Effector CD8-positive, alpha-beta T cell (primary cell): Measurements from ENCODE around the gene AMT.
A peak's percentile ranks its signal among the peaks of the same experiment; 100 is the strongest.
"Not testable (repeated sequence)": the region's sequence is repeated elsewhere in the genome, so short reads cannot be mapped to it uniquely, and the experiment has no call there.

Experiments
- DNase-seq: peaks from one replicate; lab custom pipeline; 2025; lab: John Stamatoyannopoulos, UW

Gene AMT

DNA sequence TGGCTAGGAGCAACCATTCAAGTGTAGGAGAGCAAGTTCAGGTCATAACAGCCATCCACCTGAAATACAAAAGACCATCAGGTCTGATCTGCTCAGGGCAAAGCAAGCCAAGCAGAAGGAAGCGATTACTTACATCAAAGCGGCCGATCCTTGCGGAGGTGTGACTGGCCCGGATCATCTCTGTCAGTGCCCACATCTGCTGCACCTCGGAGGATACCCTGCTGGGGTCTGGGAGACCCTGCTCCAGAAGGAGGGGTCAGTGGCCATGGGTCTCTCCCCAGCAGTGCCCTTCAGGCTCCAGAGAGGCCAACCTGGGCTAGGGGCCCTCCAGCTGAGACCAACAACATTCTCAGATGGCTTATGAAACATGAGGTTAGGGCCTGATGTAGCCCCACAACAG, 2.5 kb upstream of the AMT start:
- no peak for DNase-seq

DNA sequence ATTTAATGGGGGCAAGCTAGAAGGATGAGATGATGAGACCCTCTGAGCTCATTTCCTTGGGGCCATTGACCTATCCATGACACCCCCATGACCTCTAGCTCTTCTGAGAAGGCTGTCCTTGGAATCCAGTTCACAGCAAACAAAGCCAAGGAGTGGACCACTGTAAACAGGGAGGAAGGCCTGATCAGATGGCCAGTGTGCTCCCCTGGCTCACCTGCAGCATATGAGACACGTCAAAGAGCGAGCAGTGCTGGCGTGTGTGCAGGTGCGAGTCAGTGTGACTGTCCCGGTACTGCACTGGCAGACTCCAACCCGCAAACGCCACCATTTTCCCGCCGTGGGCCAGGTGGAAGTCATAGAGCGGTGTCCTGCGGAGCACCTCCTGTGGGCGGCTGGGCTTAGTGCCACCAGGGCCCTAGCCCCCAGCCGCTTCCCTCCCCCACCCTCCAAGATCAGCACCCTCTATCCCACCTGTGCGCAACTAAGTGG, 339 bp downstream of the AMT start:
- DNase-seq: no peak

DNA sequence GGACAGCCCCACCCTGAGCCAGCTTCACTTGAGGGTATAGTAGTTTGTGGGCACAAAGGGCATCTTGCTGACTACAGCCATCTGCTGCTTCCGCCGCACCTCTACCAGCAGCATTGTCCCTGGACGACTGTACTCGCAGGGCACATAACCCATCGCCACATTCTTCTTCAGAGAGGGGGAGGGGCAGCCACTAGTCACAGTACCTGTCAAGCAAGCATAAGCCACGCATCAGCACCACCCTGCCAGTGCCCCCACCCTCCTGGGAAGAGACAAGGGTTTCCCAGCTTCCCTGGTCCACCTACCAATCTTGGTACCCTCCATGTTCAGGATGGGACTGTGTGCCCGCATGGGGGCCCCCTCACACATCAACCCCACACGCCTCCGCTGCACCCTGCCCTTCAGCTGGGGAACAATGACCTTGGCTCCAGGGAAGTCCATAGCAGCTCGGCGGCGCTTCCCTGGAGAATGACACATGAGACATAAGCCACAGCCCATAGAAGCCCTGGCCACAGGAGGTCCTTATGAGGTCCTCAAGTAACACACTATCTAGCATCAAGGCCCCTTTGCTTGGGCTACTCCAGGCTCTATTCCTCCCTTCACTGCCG, 4.7 kb downstream of the AMT start:
- DNase-seq: no peak

DNA sequence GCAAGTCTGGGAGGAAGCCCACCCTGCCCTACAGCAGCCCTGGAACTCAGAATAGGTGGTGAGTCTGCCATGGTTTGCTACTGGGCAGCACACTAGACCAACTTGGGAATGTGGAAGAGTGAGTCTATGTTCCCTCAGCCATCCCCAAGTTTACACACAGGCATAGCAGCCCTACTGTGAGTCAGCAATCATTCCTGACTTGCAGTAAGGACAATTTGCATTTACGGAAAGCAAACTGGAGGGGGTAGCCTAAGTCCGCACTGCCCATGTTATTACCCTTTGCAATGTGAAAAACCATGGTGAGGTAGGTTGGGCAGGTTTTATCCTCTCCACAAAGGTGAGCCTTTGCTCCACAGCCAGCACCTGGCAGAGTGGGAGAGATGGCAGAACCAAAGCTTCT, 5.4 kb downstream of the AMT start:
- no peak for DNase-seq

DNA sequence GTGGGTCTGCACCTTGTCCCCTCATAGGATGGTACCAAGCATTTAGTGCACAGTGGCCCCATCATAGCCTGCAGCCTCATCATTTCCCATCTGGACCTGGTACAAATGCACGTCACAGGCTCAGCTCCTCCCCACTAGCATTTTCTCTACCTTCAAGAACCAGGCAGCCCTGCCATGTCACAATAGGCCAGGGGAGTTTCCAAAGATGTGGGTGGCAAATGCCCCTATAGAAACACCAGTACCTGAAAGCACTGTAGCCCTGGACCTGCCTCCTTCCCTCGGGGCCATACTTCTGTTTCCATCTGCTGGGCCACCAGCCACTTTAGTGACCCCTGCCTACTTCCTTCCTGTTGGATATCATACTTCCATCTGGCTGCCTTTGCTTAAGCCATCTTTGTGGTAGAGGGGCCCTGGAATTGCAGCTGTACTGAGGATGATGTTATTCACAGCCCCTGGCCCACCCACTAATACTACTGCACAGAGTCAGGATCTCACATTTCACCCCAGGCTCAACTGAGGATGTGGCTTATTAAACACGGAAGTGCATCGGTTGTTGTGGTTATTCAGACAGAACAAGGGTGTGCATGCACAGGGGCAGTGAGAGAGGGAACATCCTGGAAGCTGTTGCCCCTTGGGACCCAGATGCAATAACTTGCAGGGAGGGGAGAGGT, 6.2 kb downstream of the AMT start:
- DNase-seq: peak; percentile 57

DNA sequence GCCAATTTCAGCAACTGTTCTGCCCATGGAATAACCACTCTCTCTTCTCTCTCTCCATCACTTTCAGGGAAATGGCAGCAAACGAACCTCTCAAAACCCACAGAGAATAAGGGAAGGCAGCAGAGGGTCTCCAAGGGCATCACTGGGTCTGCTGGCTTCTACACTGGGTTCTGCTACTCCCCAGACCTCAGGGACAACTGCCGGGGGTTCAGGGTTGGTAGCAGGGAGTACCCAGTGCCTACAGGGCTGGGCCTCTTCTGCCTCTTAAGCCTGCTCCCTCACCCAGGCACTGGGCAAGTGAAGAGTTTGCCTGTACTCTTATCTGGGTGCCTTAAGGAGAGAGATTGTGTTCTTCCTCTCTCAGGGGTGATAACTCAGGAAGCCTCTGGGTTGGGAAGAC, 7.5 kb downstream of the AMT start:
- no peak for DNase-seq

DNA sequence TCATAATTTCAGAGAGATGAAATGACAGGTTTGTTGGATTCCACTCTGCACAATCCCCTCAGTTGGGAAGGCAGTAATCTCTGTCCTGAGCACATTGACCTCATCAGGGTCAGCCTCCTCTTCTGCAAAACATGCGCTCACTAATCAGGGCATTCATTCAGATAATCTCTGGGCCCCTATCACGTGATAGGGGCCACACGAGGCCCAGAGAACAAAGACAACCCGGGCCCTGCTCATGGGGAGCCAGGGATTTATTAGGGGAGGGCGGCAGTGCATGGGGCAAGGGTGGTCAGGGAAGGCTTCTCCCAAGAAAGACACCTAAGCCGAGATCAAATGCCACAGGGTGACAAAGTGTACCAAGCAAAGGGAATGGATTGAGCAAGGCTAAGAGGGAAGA, 8.9 kb downstream of the AMT start:
- no peak for DNase-seq

DNA sequence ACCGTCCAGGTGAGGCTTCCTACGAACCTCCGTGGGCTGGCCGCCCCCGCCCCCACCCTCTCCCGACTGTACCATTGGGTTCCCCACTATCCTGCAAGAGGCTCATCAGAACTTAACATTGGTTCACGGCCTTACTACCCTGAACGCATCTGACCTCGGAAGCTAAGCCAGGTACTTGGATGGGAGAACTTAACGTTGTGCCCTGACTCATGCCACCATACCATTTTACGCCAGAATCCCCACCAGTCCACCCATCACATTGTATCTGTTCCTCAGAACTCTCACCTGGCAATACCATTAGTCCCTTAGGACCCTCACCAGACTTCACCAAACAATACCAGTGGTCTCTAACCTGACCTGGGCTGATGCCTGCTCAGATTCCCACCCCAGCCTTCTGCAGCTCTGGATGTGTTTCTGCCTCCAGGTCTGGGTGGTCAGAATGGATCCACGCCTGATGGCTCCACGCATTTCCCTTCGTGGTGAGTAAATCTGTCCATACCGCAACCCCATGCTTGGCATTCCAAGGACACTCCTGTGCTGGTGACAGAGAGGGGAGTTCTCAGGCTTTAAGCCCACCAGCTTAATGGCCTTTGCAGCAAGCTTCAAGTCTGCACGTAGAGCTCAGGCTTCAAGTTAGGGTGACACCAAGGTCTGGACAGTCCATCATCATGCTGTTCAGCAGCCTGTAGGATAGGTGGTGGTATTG, 9.5 kb downstream of the AMT start:
- no peak for DNase-seq

DNA sequence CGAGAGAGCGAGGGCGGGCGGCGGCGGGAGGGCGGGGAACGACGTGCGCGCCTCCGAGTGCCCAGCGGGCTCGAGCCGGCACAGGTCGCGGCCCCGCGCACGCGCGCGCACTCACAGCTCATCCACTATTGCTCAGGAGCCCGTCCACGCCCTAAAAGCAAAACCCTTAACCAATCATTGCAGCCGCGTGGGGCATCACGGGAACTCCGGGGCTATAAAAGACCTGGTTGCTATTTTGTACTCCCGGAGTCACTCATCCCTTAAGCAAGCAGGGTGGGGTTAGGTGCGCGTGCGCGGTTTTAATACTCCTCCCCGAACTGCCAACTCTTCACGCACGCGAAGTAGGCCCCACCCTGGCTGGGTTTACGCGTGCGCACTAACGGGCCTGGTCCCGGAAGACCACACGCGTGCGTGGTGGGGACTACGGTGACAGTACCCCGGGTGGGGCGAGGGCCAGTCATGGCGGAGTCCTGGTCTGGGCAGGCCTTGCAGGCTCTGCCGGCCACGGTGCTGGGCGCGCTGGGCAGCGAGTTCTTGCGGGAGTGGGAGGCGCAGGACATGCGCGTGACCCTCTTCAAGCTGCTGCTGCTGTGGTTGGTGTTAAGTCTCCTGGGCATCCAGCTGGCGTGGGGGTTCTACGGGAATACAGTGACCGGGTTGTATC, 10.2 kb downstream of the AMT start, which contains the start of the genes RHOA and TCTA:
RHOA (minus strand) TSS at position 9 of the 664 bp plus-strand sequence. CDS start 36,387 bp downstream, outside the sequence.
TCTA (plus strand) TSS at position 456 of the 664 bp plus-strand sequence; CDS start at position 460, 4 bp downstream.
- DNase-seq: peak; percentile 99

DNA sequence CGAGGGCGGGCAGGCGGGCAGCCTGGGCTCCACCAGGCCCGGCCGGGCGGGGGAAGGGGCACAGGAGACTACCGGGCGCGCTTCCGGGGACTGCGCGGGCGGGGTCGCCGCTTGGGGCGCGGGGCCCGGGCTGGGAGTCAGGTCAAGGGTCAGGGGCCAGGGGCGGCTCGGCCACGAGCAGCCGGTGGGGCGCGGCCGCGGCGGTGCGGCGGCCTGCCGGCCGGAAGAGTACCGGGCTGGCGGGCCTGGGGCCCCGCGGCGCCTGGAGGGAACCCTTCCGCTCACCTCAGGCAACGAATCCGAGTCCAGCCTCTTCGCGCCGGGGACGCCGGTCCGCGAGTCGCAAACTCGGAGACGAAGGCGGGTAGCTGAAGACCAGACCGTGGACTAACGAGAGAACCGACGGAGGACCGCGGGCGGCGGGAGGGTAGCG, 10.7 kb downstream of the AMT start:
- DNase-seq: peak; percentile 34

DNA sequence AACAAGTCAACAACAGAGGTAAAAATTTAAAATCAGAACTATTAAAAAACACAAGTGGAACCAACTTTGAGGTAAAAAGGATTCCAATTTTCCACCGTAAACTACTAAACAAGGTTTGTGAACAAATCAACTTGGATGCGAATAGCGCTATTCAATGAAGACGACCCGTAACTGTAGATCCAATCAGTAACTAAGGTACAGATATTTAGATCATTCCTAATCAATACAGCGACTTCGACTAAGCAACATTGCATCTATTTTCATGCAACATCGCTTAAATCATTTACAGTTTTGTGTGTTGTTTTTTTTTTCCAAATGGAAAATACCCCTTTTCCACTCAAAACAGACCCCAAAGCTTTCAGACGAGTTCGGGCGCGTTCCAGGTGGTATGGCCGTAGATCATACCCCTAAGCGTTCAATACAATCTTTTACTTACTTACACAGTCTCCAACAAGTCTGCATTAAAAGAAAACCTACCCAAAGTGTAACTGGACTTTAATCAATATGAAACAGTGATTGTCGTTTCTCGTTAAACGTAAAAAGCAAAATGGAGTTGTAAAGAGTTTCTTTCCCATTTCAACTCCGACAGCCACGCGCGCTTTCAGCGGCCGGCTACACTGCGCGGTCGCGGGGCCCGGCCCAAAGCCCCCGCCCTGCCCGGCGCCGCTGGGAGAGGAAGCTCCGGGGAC, 11.3 kb downstream of the AMT start:
- no peak for DNase-seq

DNA sequence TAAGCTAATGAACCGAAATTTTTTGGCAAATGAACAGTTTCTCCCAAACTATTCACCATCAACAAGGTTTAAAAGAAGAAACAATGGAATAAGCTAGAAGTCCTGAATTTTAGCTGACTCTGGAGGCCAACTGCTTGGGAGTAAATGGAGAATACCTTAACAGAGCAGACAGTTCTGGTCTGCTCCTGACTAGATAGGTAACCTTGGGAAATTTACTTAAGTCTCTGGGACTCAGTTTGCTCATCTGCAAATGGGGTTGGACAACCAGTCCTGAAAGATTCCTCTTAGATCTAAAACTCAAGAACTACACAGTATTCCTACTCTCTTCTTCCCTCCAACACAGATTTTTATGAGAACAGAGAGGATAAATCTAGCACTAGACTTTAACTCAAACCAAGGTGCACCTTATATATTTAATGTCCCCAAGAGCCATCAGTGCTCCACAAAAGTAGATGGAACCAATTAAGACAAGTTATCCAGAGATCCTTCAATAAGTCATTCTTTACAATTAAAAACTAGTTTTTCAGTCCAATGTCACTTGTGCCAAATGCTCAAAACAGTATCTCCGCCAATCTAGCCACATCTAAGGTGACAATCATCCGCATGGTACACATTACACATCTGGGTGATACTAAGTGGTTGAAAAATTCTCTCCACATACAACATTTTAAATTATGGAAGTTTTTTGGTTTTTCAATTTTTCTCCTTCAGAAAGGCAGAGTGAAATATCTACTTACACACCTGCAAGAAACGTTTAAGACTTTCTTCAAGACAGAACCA, 12.0 kb downstream of the AMT start:
- no peak for DNase-seq

DNA sequence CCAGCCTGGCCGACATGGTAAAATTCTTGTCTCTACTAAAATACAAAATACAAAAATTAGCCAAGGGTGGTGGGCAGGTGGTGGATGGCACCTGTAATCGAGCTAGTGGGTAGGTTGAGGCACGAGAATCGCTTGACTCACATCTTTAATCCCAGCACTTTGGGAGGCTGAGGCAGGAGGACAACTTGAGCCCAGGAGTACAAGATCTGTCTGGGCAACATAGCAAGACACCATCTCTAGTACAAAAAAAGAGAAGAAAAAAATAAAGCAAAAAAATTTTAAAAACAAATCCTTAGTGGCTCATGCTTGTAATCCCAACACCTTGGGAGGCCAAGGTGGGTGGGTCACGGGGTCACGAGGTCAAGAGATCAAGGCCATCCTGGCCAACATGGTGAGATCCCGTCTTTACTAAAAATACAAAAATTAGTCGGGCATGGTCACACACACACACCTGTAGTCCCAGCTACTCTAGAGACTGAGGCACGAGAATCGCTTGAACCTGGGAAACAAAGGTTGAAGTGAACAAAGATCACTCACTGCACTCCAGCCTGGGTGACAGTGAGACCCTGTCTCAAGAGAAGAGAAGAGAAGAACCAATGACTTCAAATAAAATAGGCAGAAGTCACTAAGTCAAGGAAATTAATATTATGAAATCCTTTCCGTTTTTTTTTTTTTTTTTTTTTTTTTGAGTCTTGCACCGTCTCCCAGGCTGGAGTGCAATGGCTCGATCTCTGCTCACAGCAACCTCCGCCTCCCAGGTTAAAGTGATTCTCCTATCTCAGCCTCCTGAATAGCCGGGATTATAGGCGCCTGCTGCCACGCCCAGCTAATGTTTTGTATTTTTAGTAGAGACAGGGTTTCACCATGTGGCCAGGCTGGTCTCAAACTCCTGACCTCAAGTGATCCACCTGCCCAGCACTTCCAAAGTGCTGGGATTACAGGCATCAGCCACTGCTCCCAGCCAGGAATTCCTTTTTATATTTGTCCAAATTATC, 15.4 kb downstream of the AMT start:
- no peak for DNase-seq

DNA sequence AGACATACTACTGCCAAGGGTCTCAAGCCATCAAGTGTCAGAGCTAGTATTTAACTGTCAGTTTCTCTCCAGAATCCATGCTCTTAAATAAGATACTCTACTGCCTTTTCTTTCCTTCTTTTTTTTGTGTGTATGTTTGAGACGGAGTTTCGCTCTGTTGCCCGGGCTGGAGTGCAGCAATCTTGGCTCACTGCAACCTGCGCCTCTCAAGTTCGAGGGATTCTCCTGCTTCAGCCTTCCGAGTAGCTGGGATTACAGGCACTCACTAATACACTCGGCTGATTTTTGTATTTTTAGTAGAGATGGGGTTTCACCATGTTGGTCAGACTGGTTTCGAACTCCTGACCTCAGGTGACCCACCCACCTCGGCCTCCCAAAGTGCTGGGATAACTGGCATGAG, 16.7 kb downstream of the AMT start:
- DNase-seq: not testable (repeated sequence)

DNA sequence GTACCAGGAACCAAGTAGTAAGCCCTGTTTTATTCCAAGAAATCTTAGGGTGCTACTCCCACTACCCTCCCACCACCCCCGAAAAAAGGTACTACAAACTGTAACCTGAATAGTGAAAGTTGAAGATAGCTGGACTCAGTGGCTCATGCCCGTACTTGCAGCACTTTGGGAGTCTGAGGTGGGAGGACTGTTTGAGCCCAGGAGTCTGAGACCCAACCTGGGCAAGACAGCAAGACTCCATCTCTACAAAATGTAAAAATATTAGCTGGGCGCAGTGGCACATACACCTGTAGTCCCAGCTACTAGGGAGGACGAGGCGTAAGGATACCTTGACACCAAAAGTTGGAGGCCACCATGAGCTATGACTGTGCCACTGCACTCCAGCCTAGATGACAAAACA, 18.4 kb downstream of the AMT start:
- DNase-seq: no peak

DNA sequence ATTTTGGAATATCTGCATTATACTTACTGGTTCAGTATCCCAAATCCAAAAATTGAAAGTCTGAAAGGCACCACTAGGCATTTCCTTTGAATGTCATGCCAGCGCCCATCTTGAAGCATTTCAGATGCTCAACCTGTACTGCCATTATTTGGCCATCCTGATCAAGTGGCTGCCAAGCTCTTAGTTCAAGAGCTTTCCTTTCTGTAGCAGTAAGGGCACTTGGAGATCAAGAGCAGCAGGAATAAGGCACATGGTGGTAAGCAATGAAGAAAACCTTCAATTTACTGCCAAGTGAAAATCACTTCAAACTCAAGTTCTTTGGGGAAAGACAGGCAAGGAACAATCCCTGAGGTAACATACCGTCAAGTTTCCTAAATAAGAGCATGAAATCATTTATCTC, 20.5 kb downstream of the AMT start:
- no peak for DNase-seq

DNA sequence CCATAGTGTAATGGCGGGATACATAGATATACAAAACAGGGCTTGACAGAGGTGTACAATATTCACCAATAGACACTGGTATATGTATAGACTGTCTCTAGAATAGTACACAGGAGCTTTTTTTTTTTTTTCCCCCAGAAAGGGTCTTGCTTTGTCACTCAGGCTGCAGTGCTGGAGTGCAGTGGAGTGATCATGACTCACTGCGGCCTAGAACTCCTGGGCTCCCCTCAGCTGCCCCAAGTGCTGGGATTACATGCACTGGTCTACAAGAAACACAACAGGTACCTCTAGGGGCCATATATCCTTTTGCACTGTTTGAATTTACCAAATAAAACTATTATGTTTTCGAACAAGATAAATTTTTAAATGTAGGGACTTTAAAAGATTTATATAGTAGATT, 22.8 kb downstream of the AMT start:
- DNase-seq: no peak

DNA sequence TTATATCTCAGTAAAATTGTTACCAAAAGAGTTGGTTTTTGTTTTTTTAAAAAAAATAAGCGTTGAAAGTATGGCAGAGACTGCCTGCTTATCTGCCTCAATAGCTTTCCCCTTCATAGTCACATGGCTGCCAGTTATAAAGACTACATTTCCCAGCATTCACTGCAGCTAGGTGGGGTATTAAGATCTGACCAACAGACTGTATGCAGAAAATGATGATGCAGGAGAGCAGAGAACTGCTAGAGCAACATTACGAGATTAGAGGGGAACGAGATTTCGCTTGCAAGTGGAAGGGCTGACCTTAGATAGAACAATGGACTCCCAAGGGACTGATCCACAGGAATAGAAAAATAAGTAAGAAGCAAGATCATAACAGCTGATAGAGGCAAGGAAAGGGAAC, 24.8 kb downstream of the AMT start:
- DNase-seq: no peak

DNA sequence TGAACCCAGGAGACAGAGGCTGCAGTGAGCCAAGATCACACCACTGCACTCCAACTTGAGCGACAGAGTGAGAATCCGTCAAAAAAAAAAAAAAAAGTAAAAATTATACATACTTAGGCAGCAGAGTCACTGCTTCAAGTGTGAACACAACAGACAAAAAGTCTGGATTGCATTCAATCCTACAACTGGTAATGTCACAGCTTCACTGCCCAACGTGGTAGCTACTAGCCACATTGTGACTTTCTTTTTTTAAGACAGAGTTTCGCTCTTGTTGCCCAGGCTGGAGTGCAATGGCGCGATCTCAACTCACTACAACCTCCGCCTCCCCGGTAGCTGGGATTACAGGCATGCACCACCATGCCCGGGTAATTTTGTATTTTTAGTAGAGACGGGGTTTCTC, 31.0 kb downstream of the AMT start:
- DNase-seq: not testable (repeated sequence)

DNA sequence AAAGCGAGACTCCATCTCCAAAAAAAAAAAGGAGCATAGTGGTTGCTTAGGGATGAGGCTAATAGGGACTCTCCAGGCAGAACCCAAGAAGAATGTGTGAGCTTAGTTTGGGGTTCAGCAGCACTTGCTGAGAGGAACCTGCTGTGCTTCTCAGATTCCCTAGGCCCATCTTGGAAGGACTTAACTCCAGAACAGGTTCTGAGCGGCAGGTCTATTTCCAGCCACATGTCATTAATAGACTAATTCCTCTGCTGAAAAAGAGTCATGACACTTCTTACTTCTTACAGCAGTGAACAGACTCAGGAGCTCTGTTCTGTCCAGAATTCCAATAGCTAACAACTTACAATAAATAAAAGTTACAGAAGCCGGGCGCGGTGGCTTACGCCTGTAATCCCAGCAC, 33.0 kb downstream of the AMT start:
- DNase-seq: no peak
